Activated T-cell treated with anti-CD3 and anti-CD28 coated beads for 4 hours (primary cell): ENCODE data around the gene ISYNA1.

Source experiments
- DNase-seq: peaks from one replicate; pipeline ENCODE4 v3.0.0-alpha.2; 2020

ISYNA1 gene

DNA sequence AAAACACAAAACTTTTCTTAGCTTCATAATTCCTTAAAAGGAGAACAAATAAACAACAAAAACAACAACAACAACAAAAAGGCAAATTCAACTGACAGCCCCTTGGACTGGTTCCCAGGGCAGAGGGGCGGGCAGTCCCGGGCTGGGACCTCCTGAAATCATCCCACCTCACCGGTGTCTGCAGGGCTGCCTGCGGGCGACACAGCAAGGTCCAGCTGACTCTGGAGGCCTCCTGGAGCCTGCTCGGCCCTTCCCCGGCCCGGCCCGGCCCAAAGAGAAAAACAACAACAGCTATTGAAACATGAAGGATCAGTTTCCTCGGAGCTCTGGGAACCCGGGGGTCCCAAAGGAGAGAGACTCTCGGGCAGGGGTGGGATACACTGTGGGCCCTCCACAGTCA lies 5.0 kb upstream of the ISYNA1 start:
- no peak for DNase-seq

DNA sequence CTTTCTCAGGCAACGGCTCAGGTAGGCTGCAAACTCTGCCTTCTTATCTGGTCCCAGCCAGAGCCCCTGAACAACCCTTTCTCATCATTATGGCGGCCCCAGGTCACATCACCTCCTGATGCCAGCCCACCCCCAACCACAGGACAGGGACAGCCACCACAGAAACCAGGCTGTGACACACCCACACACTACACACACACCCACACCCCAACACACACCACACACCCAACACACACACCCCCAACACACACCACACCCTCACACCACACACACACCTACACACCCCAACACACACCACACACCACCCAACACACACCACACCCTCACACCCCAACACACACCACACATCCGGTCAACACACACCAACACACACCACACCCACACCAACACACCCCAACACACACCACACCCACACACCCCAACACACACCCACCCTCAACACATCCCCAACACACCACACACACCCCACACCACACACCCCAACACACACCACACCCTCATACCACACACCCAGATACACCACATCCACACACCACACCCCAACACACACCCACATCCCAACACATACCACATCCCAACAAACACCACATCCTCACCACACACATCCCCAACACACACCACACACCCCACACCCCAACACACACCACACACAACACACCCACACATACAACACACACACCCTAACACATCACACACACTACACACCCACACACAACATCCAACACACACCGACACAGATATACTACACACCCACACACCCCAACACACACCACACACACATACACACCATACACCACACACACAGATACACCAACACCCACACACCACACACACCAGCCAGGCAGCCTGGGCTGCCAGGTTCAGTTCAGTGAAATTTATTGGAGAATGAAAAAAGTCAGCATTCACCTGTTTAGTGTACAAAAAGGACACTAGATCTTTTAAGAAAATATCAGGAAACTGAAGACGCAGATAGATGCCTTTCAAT lies 4.2 kb upstream of the ISYNA1 start:
- no peak for DNase-seq

DNA sequence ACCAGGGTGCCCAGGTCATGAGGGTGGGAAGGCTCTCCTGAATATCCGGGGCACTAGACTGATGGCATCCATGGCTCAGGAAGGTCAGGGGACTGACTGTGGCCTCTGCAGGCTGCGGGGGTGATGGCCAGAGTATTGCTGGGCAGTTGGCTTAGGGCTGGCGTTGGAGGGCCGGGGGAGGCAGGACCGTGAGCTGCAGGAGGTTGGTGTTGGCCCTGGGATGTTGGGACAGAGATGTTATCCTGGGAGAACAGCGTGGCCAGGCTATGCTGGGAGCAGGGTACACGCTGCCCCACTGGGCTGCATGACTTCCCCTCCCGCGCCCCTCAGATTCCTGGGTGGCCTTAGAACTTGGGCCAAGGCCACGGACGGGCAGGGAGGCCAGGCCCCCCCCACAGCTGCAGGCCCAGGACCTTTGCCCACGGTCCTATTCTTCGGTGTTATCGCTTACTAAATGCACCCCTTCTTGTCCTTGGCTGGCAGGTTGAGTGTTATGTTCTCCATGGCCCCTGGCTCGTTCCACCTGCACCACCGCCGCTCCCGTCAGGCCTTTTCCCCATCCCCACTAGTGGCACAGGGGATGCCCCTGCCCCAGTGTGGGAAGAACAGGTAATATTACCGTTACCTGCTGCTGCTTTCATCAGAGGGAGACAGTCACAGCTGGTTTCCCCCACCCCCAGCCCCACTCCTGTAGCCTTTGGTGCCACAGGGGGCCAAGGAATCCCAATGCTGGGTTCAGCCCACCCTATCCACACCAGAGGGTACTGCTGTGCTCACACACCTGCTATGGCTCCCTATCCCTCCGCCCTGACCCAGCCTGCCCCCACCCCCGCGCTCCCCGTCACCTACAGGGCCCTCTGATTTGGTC lies 3.2 kb upstream of the ISYNA1 start:
- no peak for DNase-seq

DNA sequence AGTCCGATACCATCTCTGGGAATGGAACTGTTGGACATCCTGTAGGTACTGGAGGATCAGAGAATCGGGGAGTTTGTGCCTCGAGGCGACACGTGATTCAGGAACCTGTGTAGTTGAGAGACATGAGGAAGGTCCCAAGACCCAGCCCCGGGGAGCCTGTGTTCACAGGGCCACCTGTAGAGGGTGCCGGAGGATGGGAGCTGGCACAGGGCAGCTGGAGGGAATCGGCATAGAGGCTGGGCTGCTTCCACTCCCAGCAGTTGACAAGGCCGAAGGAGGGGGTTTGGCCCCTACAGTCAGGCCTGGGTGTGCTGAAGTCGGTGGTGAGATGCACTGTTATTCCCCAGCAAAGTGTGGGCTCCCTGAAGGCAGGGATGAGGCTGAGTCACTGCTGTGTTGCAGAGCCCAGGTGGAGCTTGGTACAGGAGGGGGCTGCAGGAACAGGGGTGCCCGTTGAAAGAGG lies 2.5 kb upstream of the ISYNA1 start:
- no peak for DNase-seq

DNA sequence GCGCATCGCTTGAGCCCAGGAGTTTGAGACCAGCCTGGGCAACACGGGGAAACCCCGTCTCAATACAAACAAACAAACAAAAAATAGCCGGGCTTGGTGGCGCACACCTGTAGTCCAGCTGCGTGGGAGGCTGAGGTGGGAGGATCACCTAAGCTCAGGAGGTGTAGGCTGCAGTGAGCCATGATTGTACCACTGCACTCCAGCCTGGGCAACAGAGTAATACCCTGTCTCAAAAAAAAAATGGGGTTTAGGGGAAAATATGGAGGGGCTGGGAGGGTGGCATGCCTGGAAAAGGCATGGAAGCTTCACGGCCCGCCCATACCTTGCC lies 1.9 kb upstream of the ISYNA1 start:
- DNase-seq = no peak

DNA sequence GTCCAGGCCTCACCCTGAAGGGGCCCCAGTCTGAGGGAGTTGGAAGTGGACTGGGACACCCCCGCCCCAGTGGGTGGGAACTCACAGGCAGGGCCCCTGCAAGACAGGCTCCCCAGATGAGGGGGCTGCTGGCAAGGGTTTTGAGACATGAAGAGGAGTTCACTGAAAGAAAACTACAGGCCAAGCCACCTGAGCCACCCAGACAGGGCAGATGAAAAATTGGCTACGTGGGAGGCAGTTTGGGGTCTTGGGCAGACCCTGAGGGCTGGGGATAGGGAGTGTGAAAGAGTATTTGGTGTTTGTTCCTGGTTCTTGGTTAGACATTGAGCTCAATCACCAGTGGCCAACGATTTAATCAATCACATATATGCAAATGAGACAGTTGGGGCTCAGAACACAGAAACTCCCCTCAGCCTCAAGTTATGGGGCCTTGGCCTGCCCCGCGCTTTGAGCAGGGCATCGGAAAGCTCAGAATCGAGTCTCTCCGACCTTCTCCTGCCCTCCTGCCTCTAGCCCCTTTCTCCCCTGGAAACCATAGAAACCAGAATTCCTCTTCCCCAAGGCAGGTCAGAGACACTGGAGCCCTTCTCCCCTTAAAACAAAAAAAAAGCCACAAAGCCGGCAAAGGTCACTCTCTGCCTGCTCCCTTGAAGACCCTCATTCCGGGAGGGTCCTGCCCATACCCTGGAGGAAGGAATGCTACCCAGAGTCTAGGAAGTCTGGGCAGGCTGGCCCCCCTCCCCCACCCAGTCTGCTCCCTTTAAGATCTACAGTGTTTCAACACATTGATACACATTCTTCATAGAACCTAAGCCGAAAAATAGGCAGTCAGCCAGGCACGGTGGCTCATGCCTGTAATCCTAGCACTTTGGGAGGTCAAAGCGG lies 1.3 kb upstream of the ISYNA1 start:
- DNase-seq = no peak

DNA sequence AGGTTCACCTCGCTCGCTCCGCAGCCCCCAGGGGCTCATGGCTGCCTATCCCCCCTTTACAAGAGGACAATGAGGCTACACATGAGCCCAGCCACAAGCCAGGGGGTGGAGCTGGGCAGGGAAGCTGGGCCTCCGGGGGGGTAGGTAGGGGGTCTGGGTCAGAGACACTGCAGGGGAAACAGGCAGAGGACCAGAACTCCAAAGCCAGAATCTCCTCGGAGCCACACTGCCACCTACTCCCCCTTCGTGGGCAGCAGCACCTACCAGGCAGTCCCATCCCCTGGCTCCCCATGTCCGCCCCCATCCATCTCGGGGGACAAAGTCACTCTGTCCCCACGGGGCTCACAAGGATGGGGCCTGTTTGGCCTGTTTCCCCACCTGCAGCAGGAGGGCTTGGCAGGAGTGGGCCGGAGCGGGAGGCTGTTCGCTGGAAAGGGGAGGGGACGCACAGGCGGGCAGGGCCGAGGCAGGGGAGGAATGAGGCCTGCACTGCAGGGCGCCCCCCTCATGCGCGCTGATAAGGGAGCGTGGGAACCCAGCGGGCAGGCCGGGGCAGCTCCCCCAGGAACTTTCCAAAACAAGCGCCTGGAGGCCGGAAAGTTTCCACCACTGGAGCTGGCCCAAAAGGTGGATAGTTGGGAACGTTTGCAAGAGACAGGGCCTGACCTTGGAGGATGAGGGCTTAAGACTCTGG lies 545 bp upstream of the ISYNA1 start:
- DNase-seq = no peak

DNA sequence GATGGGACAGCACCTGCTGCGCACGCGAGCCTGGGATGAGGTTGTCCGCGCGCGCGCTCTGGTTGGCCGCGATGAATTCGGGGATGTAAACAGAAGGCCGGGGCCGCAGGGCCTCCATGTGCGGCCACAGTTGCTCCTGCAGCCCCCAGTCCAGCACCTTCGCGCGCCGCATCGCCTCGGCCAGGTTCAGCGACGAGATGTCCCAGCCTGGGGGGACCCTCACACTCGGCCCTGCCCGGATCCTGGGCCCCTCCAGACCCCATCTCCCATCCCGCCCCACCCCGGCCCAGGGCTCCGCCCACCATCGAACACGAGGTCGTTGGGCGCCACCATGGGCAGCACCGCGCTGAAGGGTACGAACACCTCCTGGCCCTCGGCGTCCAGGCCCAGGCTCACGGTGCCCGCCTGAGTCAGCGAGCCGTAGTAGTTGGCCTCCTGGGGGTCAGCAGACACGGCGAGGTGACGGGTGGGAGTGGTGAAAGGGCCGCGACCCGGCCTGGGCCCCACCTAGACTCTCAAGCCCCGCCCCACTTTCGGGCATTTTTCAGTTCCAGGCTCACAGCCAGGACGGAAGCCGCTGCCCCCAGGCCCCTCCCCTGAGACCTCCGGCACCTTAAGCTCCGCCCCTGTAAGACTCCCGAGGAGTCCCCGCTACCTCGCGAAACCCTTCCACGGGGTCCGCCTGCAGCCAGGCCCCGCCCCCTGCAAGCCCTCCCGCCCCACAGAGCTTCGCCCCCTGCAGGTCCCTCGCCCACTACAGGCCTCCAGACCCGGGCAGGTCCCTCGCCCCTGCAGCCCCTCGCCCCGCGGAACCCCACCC lies 1.1 kb downstream of the ISYNA1 start:
- DNase-seq = peak; percentile 62

DNA sequence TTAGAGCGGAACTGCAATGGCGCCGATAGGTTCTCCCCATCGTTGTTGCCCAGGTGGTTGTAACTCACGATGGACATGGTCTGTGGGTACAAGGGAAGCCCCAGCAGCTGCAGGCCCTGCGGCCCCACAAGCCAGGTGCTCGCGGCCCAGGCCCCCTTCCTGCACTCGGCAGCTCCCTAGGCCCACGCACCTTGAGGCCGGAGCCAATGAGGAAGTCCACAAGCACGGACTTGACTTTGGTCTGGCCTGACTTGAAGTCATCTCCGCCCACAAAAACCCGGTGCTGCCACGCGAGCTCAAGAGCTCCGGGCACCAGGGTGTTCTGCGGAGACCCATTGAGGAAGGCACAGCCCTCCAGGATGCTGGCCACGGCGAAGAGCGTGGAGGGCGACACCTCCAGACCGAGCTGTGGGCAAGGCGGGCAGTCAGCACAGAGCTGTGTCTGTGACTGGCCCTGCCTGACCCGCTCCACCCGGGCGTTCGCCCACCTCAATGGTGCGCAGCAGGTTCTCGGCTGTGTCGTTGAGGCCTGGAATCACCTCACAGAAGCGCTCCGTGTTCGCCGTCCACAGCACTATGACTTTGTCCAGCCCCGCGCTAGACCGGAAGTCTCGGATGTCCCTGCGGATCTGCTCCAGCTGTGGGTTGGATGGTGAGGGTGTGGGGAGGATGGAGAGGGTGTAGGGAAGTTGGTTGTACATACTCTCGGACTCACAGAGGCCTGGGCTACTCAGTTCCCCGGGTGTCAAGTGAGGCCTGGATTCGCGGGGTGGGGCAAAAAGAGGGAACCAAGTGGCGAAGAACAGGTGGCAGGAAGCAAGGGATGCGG lies 1.9 kb downstream of the ISYNA1 start:
- DNase-seq = no peak

DNA sequence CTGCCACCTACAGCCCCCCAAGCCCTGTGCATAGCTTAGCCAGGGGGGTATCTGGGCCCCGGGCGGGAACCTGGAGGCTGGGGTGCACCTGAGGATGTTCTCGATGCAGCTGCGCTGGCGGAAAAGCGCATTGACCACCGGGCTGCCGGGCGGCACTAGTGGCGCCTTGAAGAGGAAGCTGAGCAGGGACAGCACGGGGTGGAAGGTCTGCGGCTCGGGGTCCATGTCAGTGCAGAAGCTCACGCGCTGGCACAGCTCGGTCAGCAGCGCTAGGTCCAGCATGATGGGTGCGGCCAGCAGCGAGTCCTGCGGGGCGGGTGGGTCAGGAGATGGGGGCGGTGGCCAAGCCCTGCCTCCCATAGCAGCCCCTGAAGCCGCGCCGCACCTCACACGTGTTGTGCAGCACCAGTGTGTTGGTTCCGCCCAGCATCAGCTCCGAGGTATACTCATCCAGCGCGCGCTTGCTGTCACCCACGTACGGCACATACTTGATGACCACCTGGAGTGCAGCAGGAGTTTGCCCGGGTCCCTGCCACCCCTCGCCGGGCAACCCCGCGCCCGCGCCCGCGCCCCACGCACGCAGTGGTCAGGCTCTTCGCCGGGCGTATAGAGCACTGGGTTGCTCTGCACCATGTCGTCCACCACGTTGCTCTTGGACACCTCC lies 2.6 kb downstream of the ISYNA1 start:
- no peak for DNase-seq

DNA sequence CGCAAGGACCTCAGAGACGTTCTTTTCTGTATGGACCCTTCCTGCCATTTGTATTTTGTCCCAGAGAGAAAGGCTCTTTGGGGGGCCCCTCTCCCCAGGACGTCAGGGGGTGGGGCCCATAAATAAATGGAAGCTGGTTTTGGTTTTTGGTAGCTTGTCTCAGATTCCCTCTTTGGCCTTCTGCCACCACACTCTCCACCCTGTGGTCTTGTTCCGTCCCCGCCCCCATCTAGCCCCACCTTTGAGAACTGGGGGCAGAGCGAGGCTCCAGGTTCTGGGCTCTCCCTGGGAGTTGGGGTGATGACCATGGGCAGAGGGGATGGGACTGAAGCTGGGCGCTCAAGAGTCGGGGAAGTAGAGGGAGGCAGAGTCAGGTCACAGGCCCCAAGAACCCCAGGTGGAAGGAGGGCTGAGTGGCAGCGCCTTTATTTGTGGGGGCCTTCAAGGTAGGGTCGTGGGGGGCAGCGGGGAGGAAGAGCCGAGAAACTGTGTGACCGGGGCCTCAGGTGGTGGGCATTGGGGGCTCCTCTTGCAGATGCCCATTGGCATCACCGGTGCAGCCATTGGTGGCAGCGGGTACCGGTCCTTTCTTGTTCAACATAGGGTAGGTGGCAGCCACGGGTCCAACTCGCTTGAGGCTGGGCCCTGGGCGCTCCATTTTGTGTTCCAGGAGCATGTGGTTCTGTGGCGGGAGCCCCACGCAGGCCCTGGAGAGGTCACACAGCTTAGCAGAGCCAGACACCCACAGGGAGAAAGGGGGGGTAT lies 3.3 kb downstream of the ISYNA1 start:
- DNase-seq = no peak

DNA sequence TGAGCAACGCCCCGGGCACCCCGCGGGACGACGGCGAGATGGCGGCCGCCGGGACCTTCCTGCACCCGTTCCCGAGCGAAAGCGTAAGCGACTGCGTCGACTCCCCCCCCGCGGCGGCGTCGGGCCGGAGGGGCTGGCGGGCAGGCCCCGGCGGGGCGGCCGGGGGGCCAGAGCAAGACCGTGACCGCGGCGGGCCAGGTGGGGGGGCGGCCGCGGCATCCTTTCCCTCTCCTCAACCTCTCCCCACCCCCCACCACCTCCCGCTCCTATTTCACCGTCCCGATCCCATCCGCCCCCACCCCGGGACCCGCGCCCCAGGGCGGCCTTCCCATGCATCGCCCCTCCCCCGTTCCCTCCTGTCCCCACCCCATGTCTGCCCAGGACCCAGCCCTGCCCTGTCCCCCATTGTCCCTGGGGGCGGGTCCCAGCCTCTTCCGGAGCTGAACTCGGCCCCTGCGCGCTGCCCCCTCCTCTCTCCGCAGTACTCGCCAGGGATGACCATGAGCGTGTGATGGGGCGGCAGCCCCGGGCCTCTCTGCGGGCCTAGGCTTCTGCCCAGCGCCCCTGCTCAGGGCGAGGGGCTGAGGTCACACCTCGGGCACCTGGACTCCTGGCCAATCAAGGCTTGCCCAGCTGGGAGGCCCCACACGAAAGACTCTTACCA lies 4.1 kb downstream of the ISYNA1 start:
- DNase-seq = no peak

DNA sequence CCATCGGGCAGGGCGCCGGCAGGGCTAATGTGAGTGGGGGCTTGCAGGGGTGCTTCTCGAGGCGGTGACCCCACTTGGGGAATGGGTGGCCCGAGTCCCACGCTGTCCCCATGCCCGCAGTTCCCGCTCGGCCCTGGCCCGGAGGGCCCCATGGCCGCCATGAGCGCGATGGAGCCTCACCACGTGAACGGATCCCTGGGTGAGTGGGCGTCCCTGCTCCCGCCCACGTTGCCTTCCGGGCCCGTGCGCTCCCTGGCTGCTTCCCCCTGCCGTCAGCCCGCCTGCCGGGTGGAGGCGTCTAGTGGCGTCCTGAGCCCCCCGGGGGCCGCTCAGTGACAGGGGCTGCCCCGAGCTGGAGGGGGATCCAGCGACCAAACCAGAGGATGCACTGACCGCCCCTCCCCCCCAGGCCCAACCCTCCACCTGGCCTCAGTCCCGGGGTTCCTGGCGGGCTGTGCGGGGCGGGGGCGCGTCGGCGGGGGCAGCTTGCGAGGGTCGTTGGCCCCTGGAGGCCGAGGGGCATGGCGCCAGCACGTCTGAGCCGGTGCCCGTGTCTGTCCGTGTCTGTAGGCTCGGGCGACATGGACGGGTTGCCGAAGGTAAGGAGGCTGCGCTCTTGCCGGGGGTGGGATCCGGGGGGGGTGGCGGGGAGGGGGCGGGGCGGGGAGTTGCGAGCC lies 4.8 kb downstream of the ISYNA1 start:
- no peak for DNase-seq

DNA sequence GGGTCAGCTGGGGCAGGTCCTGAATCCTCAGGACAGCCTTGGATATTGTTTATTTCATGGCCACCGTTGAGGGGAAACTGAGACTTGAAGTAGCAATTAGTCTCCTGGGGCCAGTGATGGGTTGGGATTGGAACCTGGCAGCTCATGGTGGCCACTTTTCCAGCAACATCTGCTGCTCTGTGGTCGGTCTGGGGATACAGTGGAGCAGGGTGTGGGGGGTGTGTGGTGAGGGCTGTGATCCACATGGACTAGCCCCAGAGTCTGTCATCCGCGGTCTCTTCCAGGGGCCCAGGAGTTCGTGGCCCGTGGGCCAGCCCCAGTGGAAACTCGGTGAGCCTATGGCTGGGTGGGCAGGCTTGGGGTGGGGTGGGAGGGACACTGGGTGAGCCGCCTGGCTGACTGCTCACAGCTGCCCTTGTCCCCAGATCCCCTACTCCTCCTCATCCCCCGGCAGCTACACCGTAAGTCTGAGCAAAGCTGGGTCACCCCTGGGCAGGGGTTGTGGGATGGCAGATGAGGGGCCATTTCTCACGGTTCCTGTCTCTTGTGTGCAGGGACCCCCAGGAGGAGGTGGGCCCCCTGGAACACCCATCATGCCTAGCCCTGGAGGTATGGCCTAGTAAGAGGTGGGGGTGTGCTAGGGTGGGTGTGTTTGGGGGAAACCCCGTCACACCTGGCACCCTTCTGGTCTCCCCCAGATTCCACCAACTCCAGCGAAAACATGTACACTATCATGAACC lies 5.5 kb downstream of the ISYNA1 start:
- no peak for DNase-seq

DNA sequence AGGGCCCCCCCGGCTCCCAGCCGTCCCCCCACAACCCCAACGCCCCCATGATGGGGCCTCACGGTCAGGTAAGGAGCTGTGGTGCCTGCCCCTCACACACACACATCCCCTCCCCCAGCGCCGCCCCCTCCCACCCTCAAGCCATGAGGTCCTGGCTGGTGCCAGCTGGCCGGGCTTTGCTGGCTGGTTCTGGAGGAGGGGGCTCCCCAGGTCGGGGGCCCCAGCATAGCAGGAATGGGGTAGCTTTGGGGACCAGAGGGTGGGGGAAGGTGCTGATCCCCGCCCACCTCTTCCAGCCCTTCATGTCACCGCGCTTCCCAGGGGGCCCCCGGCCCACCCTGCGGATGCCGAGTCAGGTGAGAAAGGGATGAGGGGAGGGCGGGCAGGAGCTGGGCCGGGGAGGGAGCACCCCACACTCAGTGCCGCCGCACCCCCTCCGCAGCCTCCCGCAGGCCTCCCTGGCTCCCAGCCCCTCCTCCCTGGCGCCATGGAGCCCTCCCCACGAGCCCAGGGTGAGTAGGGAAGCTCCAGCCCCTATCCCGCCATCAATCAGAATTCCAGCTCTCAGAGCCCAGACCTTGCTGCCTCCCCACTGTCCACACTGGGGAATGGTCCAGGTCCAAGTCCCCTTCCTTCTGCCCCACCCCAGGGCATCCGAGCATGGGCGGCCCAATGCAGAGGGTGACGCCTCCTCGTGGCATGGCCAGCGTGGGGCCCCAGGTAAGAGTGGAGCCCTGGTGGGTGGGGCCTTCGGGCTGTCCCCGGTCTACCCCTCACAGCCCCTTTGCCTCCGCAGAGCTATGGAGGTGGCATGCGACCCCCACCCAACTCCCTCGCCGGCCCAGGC lies 6.4 kb downstream of the ISYNA1 start:
- DNase-seq = no peak
